Jurkat, Clone E6-1 (cell line): ENCODE data around the gene CIDEB.

ENCODE experiments used
- DNase-seq: peaks from one replicate; pipeline ENCODE4 v3.0.0-alpha.2; 2011; ENCODE audit warnings: low read depth, low spot score
- H3K4me3 ChIP-seq: 2 replicates; pipeline ENCODE4 v1.5.1; 2011; ENCODE audit warnings: mild to moderate bottlenecking, low read length, control low read depth, moderate library complexity

The CIDEB gene

DNA sequence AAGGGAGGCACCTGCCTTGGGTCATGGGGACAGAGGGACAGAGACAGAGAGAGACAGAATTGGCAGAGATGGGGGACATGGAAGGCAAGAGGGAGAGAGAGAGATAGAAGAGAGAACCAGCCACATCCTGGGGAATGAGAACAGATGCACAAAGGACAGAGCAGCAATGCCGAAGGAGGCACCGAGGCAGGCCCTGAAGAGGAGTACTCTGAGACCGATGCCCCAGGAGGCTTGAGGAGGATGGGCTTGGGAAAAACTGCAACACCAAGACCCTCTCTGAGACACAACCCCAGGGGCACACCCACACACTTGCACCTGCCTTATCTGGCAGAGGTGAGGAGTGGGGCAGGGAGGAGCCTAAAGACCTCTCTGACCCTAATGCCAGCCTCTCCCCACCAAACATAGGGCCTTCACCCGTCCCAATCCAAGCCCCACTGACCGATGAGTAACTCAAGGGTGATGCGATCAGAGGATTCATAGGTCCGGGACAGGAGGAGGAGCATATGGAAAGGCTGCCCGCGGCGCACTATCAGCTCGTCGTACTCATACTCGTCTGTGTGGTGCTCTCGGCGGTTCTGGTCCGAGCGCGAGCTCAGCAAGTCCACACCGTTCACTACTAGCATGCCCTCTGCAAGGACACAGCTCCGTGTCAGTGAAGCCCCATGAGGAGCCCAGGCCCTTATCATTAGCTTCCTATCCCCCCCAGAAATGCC, 46.4 kb downstream of the CIDEB start:
- no peak for DNase-seq
- H3K4me3 ChIP-seq: no peak overlapping the region

GRCh38 chr14:24260780-24261157, 47.0 kb downstream of the CIDEB start:
- DNase-seq: no peak

DNA sequence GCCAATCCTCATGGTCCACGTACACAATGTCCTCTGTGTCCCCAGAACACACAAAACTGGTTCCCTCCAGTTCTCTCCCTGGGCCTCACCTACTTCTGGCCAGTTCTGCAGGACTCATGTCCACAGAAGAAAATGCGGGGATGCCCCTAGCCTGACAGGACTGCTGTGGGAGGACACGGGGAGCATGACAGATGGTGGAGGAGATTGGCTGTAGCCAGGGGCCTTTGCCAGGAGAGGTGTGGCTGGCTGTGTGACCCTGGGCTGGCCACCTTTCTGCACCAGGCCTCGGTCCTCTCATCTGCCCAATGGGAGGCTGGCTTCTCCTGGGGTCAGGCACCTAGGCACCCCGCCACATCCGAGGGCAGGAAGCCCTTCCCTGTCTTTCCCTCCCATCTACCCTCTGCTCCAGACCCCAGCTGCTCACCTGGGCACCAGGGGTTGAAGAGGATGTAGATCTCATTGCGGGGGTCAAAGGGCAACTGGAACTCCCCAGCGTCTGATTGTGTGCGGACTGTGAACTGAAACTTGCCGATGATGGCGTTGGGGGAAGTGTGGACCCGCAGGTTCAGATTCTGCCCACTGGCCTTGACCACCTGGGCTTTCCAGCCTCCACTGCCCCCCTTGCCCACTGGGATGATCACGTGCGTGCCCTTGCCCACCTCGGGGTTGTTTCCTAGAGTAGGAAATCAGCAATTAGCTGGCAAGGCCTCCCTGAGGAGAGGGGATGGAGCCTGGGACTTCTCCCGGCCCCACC, 47.6 kb downstream of the CIDEB start:
- DNase-seq: no peak
- no peak overlapping the region for H3K4me3 ChIP-seq

More at GRCh38 chr14:24260780-24261157, 47.0 kb downstream of the CIDEB start:
- H3K4me3 ChIP-seq: no peak overlapping the region

DNA sequence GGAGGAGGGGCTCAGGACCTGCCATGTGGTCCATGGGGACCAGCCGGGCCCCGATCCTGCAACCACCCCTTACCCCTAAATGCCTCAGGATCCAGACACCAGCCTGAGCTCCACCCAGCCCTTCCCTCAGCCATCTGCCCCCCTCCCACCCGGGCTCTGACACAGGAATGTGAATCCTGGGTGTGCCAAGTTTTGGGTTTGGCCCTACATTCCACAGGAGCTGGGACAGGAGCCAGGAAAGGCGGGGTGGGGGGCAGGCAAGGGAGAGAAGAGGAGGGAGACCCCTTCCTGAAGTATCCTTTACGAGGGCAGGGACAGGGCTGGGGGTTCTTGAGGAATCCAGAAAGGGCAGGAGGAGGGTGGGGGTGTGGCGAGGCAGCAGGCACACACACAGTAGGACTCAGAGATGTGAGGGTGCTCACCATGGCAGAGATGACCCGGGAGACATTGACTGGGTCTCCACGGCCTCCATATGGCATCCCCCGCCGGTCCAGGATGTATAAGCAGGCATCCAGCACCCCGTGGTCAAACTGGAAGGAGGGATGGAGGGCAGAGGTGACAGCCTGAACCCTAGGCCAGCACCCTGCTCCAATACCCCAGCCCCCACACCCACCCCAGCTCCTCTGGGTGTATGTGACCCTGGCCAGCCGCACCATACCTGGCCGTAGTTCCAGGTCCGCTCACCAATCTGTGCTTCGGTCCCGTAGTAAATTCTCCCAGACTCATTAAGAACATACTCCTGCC, 48.3 kb downstream of the CIDEB start:
- no peak for DNase-seq
- no peak overlapping the region for H3K4me3 ChIP-seq

- no peak overlapping the region for H3K4me3 ChIP-seq
- no peak for DNase-seq
These were observed 49.1 kb downstream of the CIDEB start for GRCh38 chr14:24258548-24259265.

DNA sequence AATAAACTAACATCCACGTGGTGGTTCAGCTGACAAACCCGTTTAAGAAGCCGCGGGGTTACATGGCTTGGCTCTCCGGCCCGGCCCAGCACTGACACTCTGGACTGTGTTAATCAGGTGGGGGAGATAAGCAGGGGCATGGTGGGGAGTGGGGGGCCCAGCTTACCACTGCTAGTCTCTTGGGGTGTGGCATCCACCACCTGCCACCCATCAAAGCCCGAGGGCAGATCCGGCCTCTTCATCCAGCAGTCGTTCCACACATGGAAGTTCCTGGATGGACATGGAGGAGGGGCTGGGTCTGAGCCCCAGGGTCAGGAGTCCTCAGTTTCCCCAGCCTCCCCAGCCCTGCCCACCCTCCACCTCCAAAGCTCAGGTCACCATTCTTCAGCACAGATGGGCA, 49.7 kb downstream of the CIDEB start:
- H3K4me3 ChIP-seq: no peak overlapping the region
- DNase-seq: no peak

GRCh38 chr14:24256960-24257359, 50.8 kb downstream of the CIDEB start:
- H3K4me3 ChIP-seq: no peak overlapping the region
- no peak for DNase-seq

DNA sequence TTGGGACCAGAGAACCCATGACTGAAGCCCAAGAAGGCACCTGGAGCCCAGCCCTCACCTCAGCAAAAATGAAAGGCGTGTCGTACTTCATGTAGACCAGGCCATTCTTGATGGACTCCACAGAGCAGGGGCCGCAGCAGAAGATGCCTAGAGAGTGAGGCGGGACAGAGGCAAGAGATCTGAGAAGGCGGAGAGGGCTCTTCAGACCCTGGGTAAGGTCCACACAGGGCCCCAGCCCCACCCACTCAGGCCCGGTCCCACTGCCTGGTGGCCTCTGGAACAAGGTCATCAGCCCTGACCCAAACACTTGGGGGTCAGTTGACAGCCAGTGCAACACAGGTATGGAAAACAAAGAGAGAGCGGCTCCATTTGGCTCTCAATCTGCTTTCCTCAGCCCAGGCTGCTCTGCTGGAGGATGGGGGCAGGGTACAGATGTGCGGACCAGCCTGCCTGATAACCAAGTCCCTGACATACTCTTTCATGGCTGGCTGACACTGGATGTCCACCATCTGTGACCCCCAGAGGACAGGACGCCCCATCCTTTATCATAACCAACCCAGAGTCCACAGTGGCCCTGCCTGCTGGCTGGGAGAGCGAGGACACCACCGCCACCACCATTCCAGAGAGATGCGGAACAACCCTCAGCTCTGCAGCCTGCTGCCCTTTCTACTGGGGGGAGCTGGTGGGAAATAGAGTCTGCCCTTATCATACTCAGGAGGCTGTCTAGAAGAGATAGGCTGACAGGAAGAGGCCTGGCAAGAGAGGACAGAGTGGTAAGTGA, 51.7 kb downstream of the CIDEB start:
- DNase-seq: no peak
- H3K4me3 ChIP-seq: no peak overlapping the region

- H3K4me3 ChIP-seq: no peak overlapping the region
- no peak for DNase-seq
These were observed 52.3 kb downstream of the CIDEB start for GRCh38 chr14:24255438-24255837.
